Breast epithelium (tissue), 4 donors: ENCODE results near the gene DAG1. TPM values are rescaled to one million over a fixed set of nuclear protein-coding genes. Genes with fewer than 3 reads are reported as not detected.

Source experiments
- DNase-seq, 2 donors: peaks; one replicate each; pipeline ENCODE4 v3.0.0-alpha.2; 2019; ENCODE audit warnings: low spot score in 2 of 2
- H3K27ac ChIP-seq, 2 donors: fragments of 200-600 bp; sonication (generic) in 1 of 2; one replicate each; pipeline ENCODE4 v1.5.1; 2016 to 2019; ENCODE audit warnings: mild to moderate bottlenecking in 1 of 2
- H3K27me3 ChIP-seq, 2 donors: fragments of 200-600 bp; sonication (generic) in 1 of 2; one replicate each; pipeline versions ENCODE4 v1.5.1 to v1.6.0; 2017 to 2019; ENCODE audit warnings: control low read depth in 1 of 2, mild to moderate bottlenecking in 1 of 2
- H3K36me3 ChIP-seq: fragments of 200-600 bp; one replicate; pipeline ENCODE4 v1.5.1; 2019
- H3K4me1 ChIP-seq, 2 donors: fragments of 200-600 bp; sonication (generic); one replicate each; pipeline ENCODE4 v1.5.1; 2016 to 2019; ENCODE audit warnings: control low read depth in 1 of 2
- H3K4me3 ChIP-seq, 3 donors: fragments of 200-600 bp; sonication (generic); 1 replicate in 2 of 3; 2 replicates in 1 of 3; pipeline ENCODE4 v1.5.1; 2016 to 2019; ENCODE audit warnings: mild to moderate bottlenecking in 3 of 3, moderate library complexity in 2 of 3
- H3K9me3 ChIP-seq, 2 donors: fragments of 200-600 bp; sonication (generic) in 1 of 2; one replicate each; pipeline ENCODE4 v1.5.1; 2016 to 2019; ENCODE audit warnings: control low read depth in 1 of 2
- CTCF ChIP-seq, 3 donors: fragments of 450-650 bp; IDR thresholded peaks; one replicate each; pipeline ENCODE4 v1.5.1; 2016 to 2017; ENCODE audit warnings: antibody characterized with exemption in 3 of 3, mild to moderate bottlenecking in 3 of 3, moderate library complexity in 3 of 3
- POLR2A ChIP-seq: fragments of 450-650 bp; IDR thresholded peaks from one replicate; pipeline ENCODE4 v1.6.1; 2016; ENCODE audit warnings: antibody characterized with exemption, mild to moderate bottlenecking, moderate library complexity
- POLR2AphosphoS5 ChIP-seq, 3 donors: sonication (generic); formaldehyde crosslinking; IDR thresholded peaks; one replicate each; pipeline ENCODE4 v1.6.1; 2017; ENCODE audit warnings: antibody characterized with exemption in 3 of 3
- intact Hi-C: fragments of 100-400 bp; cut with DNase I; formaldehyde crosslinking; loops from one replicate; pipeline ENCODE4 v1.15.1; 2023; ENCODE audit warnings: low total_unique reads
- total RNA-seq, 3 donors: library from RNA; depleted of rRNA; stranded (reverse); fragments of >200 nt; gene quantifications; one replicate each; pipeline ENCODE4 v1.1.0, GENCODE V29; 2016

The DAG1 gene
- total RNA-seq, 3 donors from 2014 or later: 37.1 to 56.6 (median 44.6) TPM

GRCh38 chr3:49570028-49570654 is 100.1 kb downstream of the DAG1 start:
- intact Hi-C loops: no loop called here
- Histone ChIP-seq H3K4me3 (no peak overlapping the region), H3K4me1 (no peaks in the 10 kb centered on the region), H3K9me3 (no peaks in the 10 kb centered on the region), H3K27ac (no peak overlapping the region), H3K27me3 (no peaks in the 10 kb centered on the region), H3K36me3 (no peaks in the 10 kb centered on the region)
- DNase-seq: no peak
- TF ChIP-seq CTCF (IDR thresholded peaks at IDR 0.05) (no peak), POLR2AphosphoS5 (IDR thresholded peaks at IDR 0.05) (no peak), POLR2A (no peak)

GRCh38 chr3:49582177-49582576 is 112.1 kb downstream of the DAG1 start:
- no peak overlapping the region for H3K27ac ChIP-seq
- no peaks in the 10 kb centered on the region for H3K36me3 ChIP-seq
- intact Hi-C loops: no loop called here
- TF ChIP-seq POLR2AphosphoS5 (IDR thresholded peaks at IDR 0.05): no peak
- TF ChIP-seq POLR2A: no peak
- TF ChIP-seq CTCF (IDR thresholded peaks at IDR 0.05): no peak
- no peaks in the 10 kb centered on the region for H3K4me1 ChIP-seq
- H3K9me3 ChIP-seq: peaks cover 0 to 6% of the 10 kb centered on the region in 2 donors
- H3K4me3 ChIP-seq: no peak overlapping the region
- no peaks in the 10 kb centered on the region for H3K27me3 ChIP-seq
- no peak for DNase-seq

Other genes starting within 250 kb of the DAG1 start
- 1 to 10 TPM; 4.2 to 5.1 (median 4.3) TPM for gene C3orf62, start 193.0 kb upstream of the DAG1 start, total RNA-seq
- 10 to 100 TPM; 26.3 to 32.8 (median 29.9) TPM for gene USP4, start 130.2 kb upstream of the DAG1 start, total RNA-seq
- gene GPX1, start 111.9 kb upstream of the DAG1 start, total RNA-seq: 100 to 1,000 TPM; 205 to 653 (median 275) TPM
- 100 to 1,000 TPM; 314 to 686 (median 317) TPM for gene RHOA, start 58.3 kb upstream of the DAG1 start, total RNA-seq
- 10 to 100 TPM; 22.6 to 29.0 (median 25.9) TPM for gene TCTA, start 57.8 kb upstream of the DAG1 start, total RNA-seq
- 1 to 10 TPM; 2.7 to 8.3 (median 3.6) TPM for gene AMT, start 47.8 kb upstream of the DAG1 start, total RNA-seq
- gene NICN1, start 40.9 kb upstream of the DAG1 start, total RNA-seq: 10 to 100 TPM in 1 of 3 donors, 1 to 10 TPM in 2; 4.5 to 14.0 (median 5.2) TPM
- gene BSN, start 84.2 kb downstream of the DAG1 start, total RNA-seq: under 1 TPM; 0.15 to 0.48 (median 0.33) TPM
- 10 to 100 TPM; 69.5 to 80.0 (median 70.1) TPM for gene APEH, start 204.1 kb downstream of the DAG1 start, total RNA-seq
- gene MST1, start 219.2 kb downstream of the DAG1 start, total RNA-seq: 10 to 100 TPM in 2 of 3 donors, 1 to 10 TPM in 1; 9.3 to 23.6 (median 21.2) TPM
- 10 to 100 TPM; 22.1 to 29.8 (median 26.2) TPM for gene RNF123, start 219.3 kb downstream of the DAG1 start, total RNA-seq
- gene AMIGO3, start 249.4 kb downstream of the DAG1 start, total RNA-seq: 1 to 10 TPM in 2 of 3 donors, under 1 TPM in 1; 0.98 to 1.3 (median 1.0) TPM